Activated CD4-positive, alpha-beta T cell treated with anti-CD3 and anti-CD28 coated beads, Interleukin-2, Interleukin-6, amounts not matched to agents 100 ng/mL and 50 ng/mL, durations not matched to agents 16 hours and 8 hours (primary cell): ENCODE data around the gene CYB561.

Source experiments
- DNase-seq: peaks from one replicate; pipeline ENCODE4 v3.0.0-alpha.2; 2020

Gene CYB561

GRCh38 chr17:63447471-63448009, 1.4 kb upstream of the CYB561 start:
- DNase-seq = no peak

- DNase-seq = peak; percentile 46
Observed at GRCh38 chr17:63446753-63447470, 806 bp upstream of the CYB561 start.

DNA sequence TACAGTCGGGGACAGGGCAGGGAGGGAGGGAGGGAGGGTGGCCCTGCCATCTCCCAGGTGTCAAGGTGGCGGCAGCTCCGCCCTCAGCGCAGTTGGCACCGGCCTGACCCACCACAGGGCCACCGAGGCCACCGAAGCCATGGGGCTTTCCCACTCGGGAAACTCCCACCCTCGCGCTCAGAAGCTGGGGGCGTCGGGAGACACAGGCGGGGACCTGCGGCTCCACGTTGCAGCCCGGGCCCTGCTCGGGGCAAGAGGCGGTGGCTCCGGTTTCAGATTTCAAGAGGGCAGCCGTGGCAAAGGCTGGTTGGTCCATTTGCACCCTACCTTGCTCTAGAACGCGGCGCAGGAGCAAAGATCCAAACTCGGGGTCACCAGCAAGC, 544 bp downstream of the CYB561 start:
- peak; percentile 18 for DNase-seq

- no peak for DNase-seq
Observed at GRCh38 chr17:63445065-63445464, 1.0 kb downstream of the CYB561 start.

GRCh38 chr17:63444457-63444856, 1.6 kb downstream of the CYB561 start:
- DNase-seq = no peak

DNA sequence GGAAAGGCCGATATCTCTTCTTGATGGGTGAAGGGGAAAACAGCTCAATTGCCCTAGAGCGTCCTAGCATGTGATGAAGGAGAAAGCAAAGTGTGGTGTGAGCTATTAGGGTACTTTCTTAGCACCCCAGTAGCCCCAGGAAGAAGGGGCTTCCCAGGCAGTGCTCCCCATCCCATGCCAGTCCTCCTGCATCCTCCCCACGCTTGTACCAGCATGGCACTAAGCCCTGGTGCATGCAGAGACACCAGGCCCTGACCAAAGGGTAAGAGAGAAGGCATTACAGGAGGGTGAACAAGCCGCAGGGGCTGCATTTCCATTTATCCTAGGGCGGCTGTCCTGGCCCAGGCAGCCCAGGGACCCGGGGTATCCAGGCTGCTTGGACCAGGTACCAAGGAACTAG, 3.1 kb downstream of the CYB561 start:
- DNase-seq = no peak

- DNase-seq = no peak
Observed at GRCh38 chr17:63442549-63443035, 3.5 kb downstream of the CYB561 start.

GRCh38 chr17:63442074-63442473, 4.0 kb downstream of the CYB561 start:
- no peak for DNase-seq

DNA sequence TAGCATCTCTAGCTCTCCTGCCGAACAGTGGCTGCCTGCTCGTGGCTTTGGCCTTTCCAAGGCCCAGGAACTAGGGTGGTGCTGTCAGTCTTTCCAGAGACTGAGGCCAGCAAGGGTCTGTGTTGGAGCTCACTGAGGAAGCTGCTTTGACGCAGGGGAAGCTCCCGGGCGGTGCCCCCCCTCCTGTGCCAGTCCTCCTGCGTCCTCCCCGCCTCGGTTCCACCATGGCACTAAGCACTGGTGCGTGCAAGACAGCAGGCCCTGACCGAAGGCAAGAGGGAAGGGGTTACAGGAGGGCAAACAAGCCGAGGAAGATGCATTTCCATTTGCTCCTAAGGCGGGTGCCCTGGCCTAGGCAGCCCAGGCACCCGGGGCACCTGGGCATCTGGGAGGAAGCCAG, 4.5 kb downstream of the CYB561 start:
- no peak for DNase-seq

DNA sequence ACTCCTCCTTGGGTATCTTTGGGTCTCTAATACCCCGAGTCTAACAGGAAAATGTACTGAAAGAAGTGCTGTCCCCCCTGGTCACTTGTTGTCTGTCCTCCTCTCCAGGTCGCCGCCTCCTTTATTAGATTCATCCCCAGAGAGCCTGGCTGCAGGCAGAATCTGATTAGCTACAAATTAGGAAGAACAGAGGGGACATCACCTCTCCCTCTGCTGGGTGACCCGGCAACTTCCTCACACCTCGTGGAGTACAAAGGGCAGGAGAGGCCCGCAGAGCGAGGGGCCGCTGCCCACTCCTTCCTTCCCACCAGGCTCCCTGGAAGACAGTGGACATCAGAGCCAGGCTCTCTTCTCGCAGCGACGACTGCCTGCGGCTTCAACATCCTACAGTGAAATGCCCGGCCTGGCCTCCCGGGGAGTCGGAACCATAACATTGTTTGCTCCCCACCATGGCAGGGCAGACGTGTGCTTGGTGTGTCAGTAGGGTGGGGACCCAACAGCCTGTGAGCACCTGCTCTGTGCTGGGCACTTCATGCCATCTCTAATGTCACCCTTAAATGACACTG, 5.3 kb downstream of the CYB561 start:
- DNase-seq = no peak

DNA sequence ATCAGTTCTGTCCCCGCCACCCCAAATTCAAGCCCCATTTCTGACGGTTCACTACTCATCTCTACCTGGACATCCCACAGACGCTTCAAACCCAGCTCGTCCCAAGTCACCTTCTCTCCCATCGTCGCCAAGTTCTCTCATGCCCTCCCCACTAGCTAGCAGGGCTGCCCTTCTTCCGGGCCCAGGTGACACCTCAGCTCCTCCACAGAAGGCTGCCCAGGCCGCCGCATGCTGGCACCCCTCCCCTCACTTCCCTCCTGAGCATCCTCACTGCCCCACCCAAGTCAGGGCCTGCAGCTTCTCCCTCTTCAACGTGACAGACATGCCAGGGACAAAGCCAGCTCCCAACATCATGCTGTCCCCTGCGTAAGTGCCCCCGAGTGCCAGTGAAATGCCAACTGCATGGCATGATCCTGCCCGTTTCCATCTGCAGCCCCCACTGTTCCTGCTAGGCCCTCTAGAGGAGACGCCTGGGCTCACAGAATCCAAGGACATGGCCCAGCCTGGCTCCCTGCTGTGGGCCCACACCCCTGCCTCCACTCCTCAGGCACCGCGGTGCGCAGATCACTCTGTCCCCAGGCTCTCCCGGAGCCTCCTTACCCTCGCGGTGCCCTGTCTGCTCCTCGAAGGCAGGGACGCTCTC, 5.9 kb downstream of the CYB561 start:
- peak; percentile 25 for DNase-seq

GRCh38 chr17:63439687-63440086, 6.4 kb downstream of the CYB561 start:
- peak; percentile 51 for DNase-seq

- no peak for DNase-seq
Observed at GRCh38 chr17:63438092-63439051, 7.7 kb downstream of the CYB561 start.

DNA sequence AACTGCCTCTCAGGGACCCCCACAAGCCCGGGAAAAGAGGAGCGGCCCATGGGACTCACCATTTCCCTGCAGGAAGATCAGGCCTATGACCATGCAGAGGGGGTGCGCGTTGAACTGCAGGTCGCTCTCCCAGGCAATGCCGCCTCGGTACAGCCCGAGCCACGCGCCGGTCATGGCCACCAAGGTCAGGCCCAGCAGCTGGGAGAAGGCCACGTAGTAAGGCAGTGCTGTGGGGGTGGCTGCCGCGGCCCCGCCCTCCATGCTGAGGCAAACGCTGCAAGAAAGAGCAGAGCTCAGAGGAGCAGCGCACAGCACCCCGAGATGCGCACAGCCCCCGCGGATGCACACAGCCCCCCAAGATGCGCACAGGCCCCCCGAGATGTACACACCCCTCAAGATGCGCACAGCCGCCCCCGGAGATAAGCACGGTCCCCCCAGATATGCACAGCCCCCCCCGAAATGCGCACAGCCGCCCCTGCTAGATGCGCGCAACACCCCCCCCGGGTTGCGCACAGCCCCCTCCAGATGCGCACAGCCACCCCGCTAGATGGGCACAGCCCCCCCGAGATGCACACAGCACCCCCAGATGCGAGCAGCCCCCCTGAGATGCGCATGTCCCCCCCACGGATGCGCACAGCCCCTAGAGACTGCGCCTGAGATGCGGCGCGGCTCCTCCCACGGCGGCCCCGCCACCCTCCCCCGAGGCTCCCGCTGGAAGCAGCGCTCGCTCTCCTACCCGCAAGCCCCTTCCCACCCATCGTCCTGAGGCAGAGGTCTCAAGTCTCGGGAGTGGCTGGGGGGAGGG, 8.6 kb downstream of the CYB561 start:
- no peak for DNase-seq

- DNase-seq = no peak
Observed at GRCh38 chr17:63436523-63437110, 9.5 kb downstream of the CYB561 start.

GRCh38 chr17:63435681-63436522, 10.2 kb downstream of the CYB561 start:
- DNase-seq = no peak

GRCh38 chr17:63434951-63435571, 11.0 kb downstream of the CYB561 start:
- peak; percentile 16 for DNase-seq

GRCh38 chr17:63433746-63434591, 12.1 kb downstream of the CYB561 start:
- DNase-seq = no peak
